MCF 10A (cell line): ENCODE data around the gene ACTN2. TPM values are rescaled to one million over a fixed set of nuclear protein-coding genes. Genes with fewer than 3 reads are reported as not detected.

Source experiments
- BruUV-seq: library from RNA; stranded (reverse); fragments of 400-500 nt; replicated peaks from 2 replicates; lab custom pipeline; 2021; lab: Mats Ljungman, UMichigan
- CTCF ChIA-PET: fragments of 300-600 bp; sonication (Branson Sonifier 250); formaldehyde crosslinking; extraction: SDS; loops from one replicate; lab custom pipeline; 2021; ENCODE audit warnings: antibody characterized with exemption, inconsistent platforms; lab: Yijun Ruan, JAX
- POLR2A ChIA-PET: fragments of 300-600, 350-650 bp; sonication (Branson Sonifier 250); formaldehyde crosslinking; extraction: SDS; loops from one replicate; lab custom pipeline; 2020; ENCODE audit warnings: antibody characterized with exemption, inconsistent platforms; lab: Yijun Ruan, JAX
- DNase-seq: peaks from one replicate; pipeline ENCODE4 v3.0.0-alpha.2; 2018; ENCODE audit not compliant: unreplicated experiment
- H3K27ac Mint-ChIP-seq: one replicate; pipeline ENCODE4 v1.8.0; 2022; ENCODE audit warnings: mild to moderate bottlenecking, low read depth, mixed read lengths; ENCODE audit not compliant: unreplicated experiment
- H3K27me3 Mint-ChIP-seq: one replicate; pipeline ENCODE4 v1.8.0; 2022; ENCODE audit warnings: mixed read lengths; ENCODE audit not compliant: insufficient read depth, unreplicated experiment
- H3K36me3 Mint-ChIP-seq: one replicate; pipeline ENCODE4 v1.8.0; 2022; ENCODE audit warnings: mild to moderate bottlenecking, moderate library complexity, mixed read lengths; ENCODE audit not compliant: insufficient read depth, unreplicated experiment
- H3K4me1 Mint-ChIP-seq: one replicate; pipeline ENCODE4 v1.8.0; 2022; ENCODE audit warnings: mixed read lengths; ENCODE audit not compliant: insufficient read depth, unreplicated experiment
- H3K4me3 Mint-ChIP-seq: one replicate; pipeline ENCODE4 v1.8.0; 2022; ENCODE audit warnings: mild to moderate bottlenecking, moderate library complexity, mixed read lengths; ENCODE audit not compliant: unreplicated experiment
- H3K9me3 Mint-ChIP-seq: one replicate; pipeline ENCODE4 v1.8.0; 2022; ENCODE audit warnings: mixed read lengths; ENCODE audit not compliant: unreplicated experiment
- CTCF ChIP-seq: fragments of 200-600 bp; IDR thresholded peaks from one replicate; pipeline ENCODE4 v1.8.0; 2022; ENCODE audit warnings: antibody characterized with exemption, mild to moderate bottlenecking; ENCODE audit not compliant: unreplicated experiment
- intact Hi-C: fragments of 100-400 bp; cut with micrococcal nuclease; formaldehyde crosslinking; loops from 2 replicates; pipeline ENCODE4 v1.14.1; 2022
- total RNA-seq: library from RNA; stranded (reverse); gene quantifications from 2 replicates; pipeline ENCODE4 v1.2.3, GENCODE V29; 2022

ACTN2 gene
- total RNA-seq, 1 experiment from 2014 or later = not detected

GRCh38 chr1:236717811-236718210 is 31.5 kb downstream of the ACTN2 start:
- POLR2A ChIA-PET = no interaction called here
- H3K27ac Mint-ChIP-seq = no peak overlapping the region
- no peaks in the 10 kb centered on the region for H3K36me3 Mint-ChIP-seq
- intact Hi-C loops = no loop called here
- DNase-seq = no peak
- H3K27me3 Mint-ChIP-seq = no peaks in the 10 kb centered on the region
- H3K4me1 Mint-ChIP-seq = no peaks in the 10 kb centered on the region
- H3K9me3 Mint-ChIP-seq = no peaks in the 10 kb centered on the region
- no peak for TF ChIP-seq CTCF
- BruUV-seq = no TSS peak
- CTCF ChIA-PET = interaction anchor here (1.4 kb wide), 1 partner anchor 10 kb away, joined by 3 read pairs; no protein-coding TSS in a partner anchor
- H3K4me3 Mint-ChIP-seq = no peak overlapping the region

GRCh38 chr1:236718328-236718727 is 32.0 kb downstream of the ACTN2 start:
- H3K9me3 Mint-ChIP-seq = no peaks in the 10 kb centered on the region
- CTCF ChIA-PET = interaction anchor here (1.4 kb wide), 1 partner anchor 10 kb away, joined by 3 read pairs; no protein-coding TSS in a partner anchor
- no peak overlapping the region for H3K27ac Mint-ChIP-seq
- intact Hi-C loops = no loop called here
- no TSS peak for BruUV-seq
- H3K36me3 Mint-ChIP-seq = no peaks in the 10 kb centered on the region
- TF ChIP-seq CTCF = no peak
- POLR2A ChIA-PET = no interaction called here
- no peaks in the 10 kb centered on the region for H3K4me1 Mint-ChIP-seq
- H3K27me3 Mint-ChIP-seq = no peaks in the 10 kb centered on the region
- H3K4me3 Mint-ChIP-seq = no peak overlapping the region
- DNase-seq = no peak

- H3K9me3 Mint-ChIP-seq = no peaks in the 10 kb centered on the region
- H3K27me3 Mint-ChIP-seq = no peaks in the 10 kb centered on the region
- ChIA-PET POLR2A (interaction anchor here (0.7 to 1.6 kb wide), 4 partner anchors 10 to 75 kb away, joined by 3 to 4 read pairs (median 4); partner anchors contain the start of gene MTR), CTCF (interaction anchor here (0.6 to 1.5 kb wide), 3 partner anchors 40 to 282 kb away, joined by 3 to 7 read pairs (median 3); no protein-coding TSS in a partner anchor)
- no TSS peak for BruUV-seq
- H3K27ac Mint-ChIP-seq = no peak overlapping the region
- no peak overlapping the region for H3K4me3 Mint-ChIP-seq
- TF ChIP-seq CTCF = no peak
- no peaks in the 10 kb centered on the region for H3K4me1 Mint-ChIP-seq
- intact Hi-C loops = no loop called here
- no peaks in the 10 kb centered on the region for H3K36me3 Mint-ChIP-seq
- no peak for DNase-seq
Observed at GRCh38 chr1:236720206-236720605, 33.9 kb downstream of the ACTN2 start.

GRCh38 chr1:236720611-236721010 is 34.3 kb downstream of the ACTN2 start:
- ChIA-PET CTCF (interaction anchor here (0.6 to 1.5 kb wide), 3 partner anchors 39 to 112 kb away, joined by 3 to 7 read pairs (median 3); no protein-coding TSS in a partner anchor), POLR2A (interaction anchor here (0.7 kb wide), 1 partner anchor 74 kb away, joined by 3 read pairs; the partner anchor contains the start of gene MTR)
- Mint-ChIP-seq H3K9me3 (no peaks in the 10 kb centered on the region), H3K27me3 (no peaks in the 10 kb centered on the region), H3K4me3 (no peak overlapping the region), H3K4me1 (no peaks in the 10 kb centered on the region), H3K36me3 (no peaks in the 10 kb centered on the region), H3K27ac (no peak overlapping the region)
- no TSS peak for BruUV-seq
- no peak for TF ChIP-seq CTCF
- no peak for DNase-seq
- intact Hi-C loops = no loop called here
